Measurements from ENCODE around the gene CLDN4.

The CLDN4 gene

GRCh38 chr7:73870041-73870492 is 39.3 kb downstream of the CLDN4 start:
- TF ChIP-seq, protein P1, sequence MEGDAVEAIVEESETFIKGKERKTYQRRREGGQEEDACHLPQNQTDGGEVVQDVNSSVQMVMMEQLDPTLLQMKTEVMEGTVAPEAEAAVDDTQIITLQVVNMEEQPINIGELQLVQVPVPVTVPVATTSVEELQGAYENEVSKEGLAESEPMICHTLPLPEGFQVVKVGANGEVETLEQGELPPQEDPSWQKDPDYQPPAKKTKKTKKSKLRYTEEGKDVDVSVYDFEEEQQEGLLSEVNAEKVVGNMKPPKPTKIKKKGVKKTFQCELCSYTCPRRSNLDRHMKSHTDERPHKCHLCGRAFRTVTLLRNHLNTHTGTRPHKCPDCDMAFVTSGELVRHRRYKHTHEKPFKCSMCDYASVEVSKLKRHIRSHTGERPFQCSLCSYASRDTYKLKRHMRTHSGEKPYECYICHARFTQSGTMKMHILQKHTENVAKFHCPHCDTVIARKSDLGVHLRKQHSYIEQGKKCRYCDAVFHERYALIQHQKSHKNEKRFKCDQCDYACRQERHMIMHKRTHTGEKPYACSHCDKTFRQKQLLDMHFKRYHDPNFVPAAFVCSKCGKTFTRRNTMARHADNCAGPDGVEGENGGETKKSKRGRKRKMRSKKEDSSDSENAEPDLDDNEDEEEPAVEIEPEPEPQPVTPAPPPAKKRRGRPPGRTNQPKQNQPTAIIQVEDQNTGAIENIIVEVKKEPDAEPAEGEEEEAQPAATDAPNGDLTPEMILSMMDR (conservative IDR thresholded peaks at IDR 0.05; ENCODE audit: low read length) = no peak
- no peak overlapping the region for H3K4me3 ChIP-seq (ENCODE audit: low read length)
- DNase-seq (ENCODE audit: low read depth) = no peak

GRCh38 chr7:73871163-73872011 is 40.6 kb downstream of the CLDN4 start:
- no peak overlapping the region for H3K4me3 ChIP-seq (ENCODE audit: low read length)
- TF ChIP-seq, protein P1 (conservative IDR thresholded peaks at IDR 0.05; ENCODE audit: low read length) = no peak
- DNase-seq (ENCODE audit: low read depth) = peak; percentile 44

DNA sequence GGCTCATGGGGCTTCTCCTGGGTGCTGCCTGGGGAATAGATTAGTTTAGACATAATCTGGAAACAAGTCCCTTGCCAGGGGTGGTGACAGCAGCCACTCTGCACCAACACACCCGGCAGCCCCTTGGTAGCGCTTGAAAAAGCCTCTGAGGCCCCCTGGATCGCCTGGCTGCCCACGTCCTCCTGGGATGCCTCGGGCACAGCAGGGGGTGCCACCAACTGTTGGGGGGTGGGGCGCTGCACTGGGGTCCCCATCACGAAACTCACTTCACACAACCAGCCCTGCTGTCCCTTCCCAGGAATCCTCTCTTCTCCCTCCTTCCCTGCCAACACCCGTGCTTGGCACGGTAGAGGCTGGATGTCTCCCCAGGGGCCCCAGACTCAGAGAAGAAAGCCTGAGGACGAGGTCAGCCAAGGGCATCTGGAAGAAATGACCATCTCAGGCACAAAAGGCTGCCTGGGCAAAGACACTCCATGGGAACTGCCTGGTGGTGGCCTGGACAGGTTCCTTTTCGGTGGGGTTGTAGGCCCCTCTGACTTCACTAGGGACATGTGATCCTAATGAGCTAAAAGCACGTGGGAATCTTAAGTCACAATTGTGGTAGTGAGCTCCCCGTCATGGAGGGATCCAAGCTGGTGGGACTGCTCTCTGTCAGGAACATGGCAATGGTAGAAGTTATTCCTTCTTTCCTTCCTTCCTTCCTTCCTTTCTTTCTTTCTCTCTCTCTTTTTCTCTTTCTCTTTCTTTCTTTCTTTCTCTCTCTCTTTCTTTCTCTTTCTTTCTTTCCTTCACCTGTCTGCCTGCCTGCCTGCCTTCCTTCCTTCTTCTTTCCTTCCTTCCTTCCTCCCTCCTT is 41.5 kb downstream of the CLDN4 start:
- TF ChIP-seq, protein P1 (conservative IDR thresholded peaks at IDR 0.05; ENCODE audit: low read length) = no peak
- no peak for DNase-seq (ENCODE audit: low read depth)
- H3K4me3 ChIP-seq (ENCODE audit: low read length) = no peak overlapping the region

- TF ChIP-seq, protein P1 (conservative IDR thresholded peaks at IDR 0.05; ENCODE audit: low read length) = no peak
- no peak for DNase-seq (ENCODE audit: low read depth)
- H3K4me3 ChIP-seq (ENCODE audit: low read length) = no peak overlapping the region
These were observed 45.6 kb downstream of the CLDN4 start for GRCh38 chr7:73876361-73876760.

DNA sequence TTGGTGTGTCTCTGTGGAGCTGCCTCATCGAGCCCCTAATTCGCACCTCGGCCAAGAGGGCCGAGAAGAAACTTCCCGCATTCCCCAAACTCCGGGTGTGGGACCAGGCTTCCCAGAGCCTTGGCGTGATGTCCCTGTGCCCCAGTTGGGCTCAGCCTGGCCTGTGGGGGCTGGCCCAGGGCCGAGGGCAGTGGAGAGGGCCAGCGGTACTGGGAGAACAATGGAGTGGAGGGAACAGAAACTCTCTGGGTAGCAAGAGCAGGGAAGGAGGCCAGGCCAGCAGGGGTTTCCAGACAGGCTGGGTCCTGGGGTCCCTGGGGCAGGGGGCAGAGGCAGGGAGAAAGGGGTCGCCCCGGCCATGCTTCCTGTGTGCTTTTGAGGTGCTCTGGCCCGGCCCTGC is 46.2 kb downstream of the CLDN4 start:
- H3K4me3 ChIP-seq (ENCODE audit: low read length) = no peak overlapping the region
- TF ChIP-seq, protein P1 (conservative IDR thresholded peaks at IDR 0.05; ENCODE audit: low read length) = no peak
- DNase-seq (ENCODE audit: low read depth) = no peak

DNA sequence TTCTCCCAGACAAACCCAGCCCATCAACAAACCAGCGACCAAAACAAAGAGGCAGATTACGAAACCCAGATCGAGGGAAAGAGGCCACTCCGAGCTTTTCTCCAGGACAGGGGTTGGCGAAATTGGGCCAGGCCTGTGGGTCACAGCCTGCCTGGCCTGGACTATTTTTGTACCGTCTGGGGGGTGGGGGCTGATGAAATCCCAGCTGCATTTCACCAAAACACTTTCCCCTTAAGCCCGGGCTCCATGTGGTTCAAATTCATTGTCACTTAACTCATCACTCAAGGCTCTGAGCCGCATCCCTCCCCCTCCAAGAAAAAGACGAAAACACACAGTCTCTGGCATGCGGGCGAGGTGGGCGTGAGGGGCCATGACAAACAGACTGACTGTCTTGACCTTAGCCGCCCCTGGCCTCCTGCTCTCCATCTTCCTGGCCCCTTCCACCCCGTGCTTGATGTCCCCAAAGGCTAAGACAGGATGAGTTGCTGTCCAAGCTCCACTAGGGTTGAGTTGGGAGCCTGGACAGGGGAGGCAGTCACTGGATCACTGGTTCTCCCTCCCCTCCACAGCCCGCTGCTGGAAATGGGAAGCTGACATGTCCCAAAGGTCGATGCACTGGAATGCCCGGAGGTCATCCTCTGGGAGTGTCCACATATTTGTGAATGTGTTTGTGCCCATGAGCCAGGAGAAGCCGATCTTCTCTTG is 49.3 kb downstream of the CLDN4 start:
- no peak overlapping the region for H3K4me3 ChIP-seq (ENCODE audit: low read length)
- peak; percentile 96 for DNase-seq (ENCODE audit: low read depth)
- TF ChIP-seq, protein P1 (conservative IDR thresholded peaks at IDR 0.05; ENCODE audit: low read length) = no peak
